Measurements from ENCODE around the gene GYPA.
"Not testable (repeated sequence)": the region's sequence is repeated elsewhere in the genome, so short reads cannot be mapped to it uniquely, and the experiment has no call there.

Gene GYPA

DNA sequence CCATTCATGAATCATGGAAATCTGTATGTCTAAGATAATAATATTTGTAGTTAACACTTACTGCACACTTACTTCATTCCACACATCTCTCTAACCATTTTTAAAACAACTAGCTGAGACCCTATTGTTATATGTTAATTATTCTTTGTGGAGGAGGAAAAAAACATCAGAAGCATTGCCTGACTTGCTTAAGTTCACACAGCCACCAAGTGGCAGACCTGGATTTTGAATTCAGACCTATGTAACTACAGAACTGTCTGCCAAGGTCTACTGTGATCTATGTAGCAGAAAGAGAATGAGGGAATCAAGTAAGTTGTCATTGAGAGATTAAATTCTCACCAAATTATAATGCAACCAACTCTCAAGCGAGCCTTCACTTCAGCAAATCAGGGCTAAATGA, 10.4 kb downstream of the GYPA start:
- not testable (repeated sequence) for H3K4me3 ChIP-seq (ENCODE audit: low read length)

DNA sequence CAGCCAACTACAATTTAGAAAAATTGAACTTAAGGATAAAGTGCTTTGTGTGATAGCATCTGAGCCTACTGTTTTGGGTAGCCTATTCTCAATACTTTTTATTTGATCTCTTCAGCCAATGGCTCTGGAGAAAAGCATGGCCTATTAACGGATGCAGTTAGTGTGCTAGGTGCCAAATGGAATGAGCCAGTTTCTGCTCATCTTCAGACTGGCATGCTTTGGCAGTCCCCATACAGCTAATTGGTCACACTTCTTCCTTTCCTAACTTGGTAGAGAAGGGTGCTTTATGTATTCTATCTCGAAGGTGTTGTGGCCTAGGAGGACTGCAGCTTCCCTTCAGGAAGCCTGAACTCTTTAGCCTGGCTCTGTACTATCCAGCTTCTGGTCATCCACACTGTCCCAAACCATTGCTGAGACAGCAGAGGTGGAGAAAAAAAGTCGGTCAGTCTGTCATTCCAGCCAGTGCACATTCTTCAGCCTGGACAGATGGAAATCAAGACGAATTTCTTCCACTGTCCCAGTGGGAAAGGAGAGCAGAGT, 11.1 kb downstream of the GYPA start:
- not testable (repeated sequence) for H3K4me3 ChIP-seq (ENCODE audit: low read length)

DNA sequence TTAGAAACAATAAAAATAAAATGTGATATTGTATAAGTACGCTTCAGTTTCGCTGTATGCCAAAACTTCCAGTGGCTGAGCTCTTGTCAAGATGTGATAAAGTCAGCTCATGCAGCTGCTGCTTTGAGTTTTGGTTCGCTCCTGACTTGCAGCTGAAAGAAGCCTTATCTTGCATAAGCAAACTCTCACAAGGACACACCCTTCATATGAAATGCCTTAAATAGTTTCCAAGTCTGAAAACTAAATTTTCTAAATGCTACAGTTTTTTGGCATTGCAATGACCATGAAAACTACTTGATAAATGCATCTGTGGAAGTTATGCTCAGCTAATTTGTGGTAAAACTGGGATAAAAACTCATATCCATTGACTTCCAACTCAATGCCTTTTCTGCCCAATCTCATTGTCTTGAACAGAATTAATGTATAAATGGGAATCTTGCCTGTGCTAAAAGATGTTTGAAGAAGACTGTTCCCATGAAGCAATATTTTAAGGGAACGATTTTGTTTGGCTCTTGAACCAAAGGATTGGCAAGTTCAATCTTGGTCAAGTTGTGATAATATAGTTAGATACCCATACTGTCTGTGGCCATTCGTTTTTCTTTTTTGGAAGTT, 11.7 kb downstream of the GYPA start:
- not testable (repeated sequence) for H3K4me3 ChIP-seq (ENCODE audit: low read length)

DNA sequence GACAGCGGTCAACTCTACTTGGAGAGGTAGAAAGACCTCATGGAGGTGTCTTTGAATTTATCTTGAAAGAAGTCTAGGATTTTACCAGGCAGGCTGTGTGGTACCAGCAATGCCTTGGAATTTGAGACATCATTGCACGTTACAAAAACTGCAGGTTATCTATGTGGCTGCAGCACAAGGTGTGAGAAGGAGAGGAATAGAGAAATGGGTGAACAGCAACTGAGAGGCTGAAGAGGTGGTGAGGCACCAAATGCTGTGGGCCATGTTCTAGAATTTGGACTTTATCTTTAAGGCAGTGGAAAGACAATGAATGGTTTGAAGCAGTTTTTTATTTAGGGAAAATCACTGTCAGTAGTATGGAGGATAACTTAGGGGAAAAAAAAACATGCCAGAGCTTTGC, 15.4 kb downstream of the GYPA start:
- H3K4me3 ChIP-seq (ENCODE audit: low read length): not testable (repeated sequence)

DNA sequence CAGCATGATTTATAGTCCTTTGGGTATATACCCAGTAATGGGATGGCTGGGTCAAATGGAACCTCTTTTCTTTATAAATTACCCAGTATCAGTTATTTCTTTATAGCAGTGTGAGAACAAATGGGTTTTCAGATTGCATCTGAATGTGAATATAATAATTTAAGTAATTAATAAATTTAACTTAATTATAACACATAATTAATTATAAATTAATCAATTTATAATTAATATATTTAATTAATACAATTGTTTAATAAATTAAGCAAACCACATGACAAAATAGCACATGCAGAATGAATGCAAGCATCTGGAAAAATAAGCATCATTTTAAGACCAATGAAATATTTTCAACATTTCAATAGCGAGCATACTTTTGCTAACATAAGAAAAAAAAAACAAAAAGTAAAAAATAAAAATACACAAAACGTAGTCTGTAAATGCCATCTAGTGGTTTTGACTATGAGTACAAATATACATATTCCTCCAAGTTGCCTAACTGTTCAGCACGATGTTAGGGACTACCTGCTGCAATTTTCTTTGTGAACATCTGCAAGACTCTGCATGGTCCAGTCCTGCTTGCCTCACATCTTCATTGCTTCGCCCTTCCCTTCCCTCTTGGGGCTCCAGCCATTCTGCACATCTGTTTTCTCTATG, 16.4 kb downstream of the GYPA start:
- H3K4me3 ChIP-seq (ENCODE audit: low read length): not testable (repeated sequence)

DNA sequence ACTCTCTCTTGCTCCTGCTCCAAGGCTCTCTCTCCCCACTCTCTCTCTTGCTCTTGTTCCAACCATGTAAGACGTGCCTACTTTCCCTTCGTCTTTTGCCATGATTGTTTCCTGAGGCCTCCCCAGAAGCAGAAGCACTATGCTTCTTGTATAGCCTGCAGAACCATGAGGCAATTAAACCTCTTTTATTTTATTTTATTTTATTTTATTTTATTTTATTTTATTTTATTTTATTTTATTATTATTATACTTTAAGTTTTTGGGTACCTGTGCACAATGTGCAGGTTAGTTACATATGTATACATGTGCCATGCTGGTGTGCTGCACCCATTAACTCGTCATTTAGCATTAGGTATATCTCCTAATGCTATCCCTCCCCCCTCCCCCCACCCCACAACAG, 17.2 kb downstream of the GYPA start:
- H3K4me3 ChIP-seq (ENCODE audit: low read length): not testable (repeated sequence)

DNA sequence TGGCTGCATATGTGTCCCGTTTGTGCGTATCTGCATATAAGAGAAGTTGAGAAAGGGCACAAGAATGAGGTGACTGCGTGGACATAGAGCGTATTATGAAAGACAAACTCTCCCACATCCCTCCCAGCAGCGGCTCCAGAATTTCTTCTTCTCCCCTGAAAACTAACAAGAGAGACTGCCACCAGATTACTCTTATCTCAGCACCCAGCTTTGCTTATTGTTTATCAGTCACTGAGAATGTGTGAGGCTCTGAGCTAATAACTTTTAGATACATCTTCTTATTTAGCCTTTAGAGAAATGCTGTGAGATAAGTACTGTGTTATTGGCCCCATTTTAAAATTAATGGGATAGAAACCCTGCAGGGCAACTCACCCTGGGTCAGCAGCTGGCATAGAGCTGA, 20.8 kb downstream of the GYPA start:
- not testable (repeated sequence) for H3K4me3 ChIP-seq (ENCODE audit: low read length)

DNA sequence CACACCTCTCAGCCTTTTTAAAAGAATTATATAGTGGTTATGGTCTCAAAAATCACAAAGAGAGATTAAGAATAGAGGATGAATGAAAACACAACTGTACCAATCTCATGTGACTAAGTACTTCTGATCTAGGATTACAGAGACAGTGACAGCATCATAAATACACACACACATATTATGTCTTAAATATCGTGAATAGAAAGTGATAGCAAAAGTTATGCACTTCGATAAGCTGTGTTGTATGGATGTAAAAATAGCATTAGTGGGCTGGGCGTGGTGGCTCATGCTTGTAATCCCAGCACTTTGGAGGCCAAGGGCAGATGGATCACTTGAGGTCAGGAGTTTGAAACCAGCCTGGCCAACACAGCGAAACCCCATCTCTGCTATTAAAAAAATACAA, 25.0 kb downstream of the GYPA start:
- no peak for TF ChIP-seq ZNF274 (IDR thresholded peaks at IDR 0.05; ENCODE audit: low read depth, low read length)
- H3K4me3 ChIP-seq (ENCODE audit: low read length): no peak overlapping the region

DNA sequence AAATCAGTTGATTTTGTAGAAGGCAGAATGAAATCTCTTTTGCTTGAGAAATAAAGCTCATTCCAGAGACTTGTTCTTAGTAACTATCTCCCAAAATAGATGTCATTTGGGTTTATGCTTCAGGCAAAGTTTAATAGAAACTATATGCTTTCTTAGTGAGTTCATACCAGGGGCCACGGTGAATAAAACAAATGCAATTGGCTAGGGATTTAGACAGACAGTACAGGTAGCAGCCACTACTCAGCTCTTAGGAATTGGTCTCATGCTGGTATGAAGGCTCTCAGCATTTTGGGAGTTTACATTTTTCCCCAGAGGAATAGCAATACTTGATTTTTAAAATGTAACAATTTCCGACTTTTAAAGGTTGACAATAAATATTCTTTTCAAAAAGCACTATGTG, 27.0 kb downstream of the GYPA start:
- no peak for TF ChIP-seq ZNF274 (IDR thresholded peaks at IDR 0.05; ENCODE audit: low read depth, low read length)
- H3K4me3 ChIP-seq (ENCODE audit: low read length): no peak overlapping the region

DNA sequence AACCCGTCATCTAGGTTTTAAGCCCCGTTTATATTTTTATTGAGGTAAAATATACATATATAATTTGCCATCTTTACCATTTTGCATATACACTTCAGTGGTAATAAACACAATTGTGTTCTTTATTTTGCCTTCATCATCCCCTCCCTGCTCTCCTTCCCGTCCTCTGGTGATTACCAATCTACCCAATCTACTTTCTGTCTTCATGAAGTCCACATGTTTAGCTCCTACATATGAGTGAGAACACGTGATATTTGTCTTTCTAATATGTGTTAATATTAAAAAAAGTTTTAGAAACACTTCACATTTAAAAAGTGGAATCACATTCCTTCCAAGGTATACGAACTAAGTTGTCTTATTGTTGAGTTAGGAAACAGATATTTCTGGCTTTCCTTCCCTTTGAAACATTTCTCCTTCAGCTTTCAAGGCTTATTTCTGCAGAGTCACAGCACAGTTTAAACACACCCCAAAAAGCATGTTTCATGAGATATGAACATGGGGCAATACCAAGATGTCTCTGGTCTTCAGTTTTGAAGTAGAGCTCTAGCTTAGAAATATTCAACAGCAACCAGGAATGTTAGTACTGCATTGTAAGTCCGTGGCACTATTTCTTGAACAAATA, 35.9 kb downstream of the GYPA start:
- H3K4me3 ChIP-seq (ENCODE audit: low read length): no peak overlapping the region
- TF ChIP-seq ZNF274 (IDR thresholded peaks at IDR 0.05; ENCODE audit: low read depth, low read length): no peak

DNA sequence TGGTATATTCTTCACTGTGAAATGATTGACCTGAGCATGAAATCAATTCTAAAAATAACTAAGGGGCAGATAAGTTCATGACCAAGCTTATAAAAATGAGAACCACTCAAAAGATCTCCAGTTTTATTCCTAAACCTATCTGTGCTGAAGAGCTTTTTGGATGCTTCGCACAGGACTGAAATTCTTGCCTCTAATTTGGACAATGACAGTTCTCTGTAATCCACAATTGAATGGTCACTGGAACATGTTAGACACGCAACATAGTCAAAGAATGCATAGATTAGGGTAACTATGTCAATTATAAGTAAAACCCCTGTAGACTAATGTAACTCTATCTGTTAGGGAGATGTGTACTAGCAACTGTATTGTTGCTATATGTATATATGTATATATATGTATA, 42.7 kb downstream of the GYPA start:
- not testable (repeated sequence) for H3K4me3 ChIP-seq (ENCODE audit: low read length)

DNA sequence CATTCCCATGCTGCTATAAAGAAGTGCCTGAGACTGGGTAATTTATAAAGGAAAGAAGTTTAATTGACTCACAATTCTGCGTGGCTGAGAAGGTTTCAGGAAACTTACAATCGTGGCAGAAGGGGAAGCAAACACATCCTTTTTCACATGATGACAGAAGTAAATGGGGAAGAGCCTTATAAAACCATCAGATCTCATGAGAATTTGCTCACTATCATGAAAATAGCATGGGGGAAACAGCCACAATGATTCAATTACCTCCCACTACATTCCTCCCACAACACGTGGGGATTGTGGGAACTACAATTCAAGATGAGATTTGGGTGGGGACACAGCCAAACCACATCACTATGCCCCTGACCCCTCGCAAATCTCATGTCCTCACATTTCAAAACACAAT, 46.5 kb downstream of the GYPA start:
- H3K4me3 ChIP-seq (ENCODE audit: low read length): not testable (repeated sequence)

DNA sequence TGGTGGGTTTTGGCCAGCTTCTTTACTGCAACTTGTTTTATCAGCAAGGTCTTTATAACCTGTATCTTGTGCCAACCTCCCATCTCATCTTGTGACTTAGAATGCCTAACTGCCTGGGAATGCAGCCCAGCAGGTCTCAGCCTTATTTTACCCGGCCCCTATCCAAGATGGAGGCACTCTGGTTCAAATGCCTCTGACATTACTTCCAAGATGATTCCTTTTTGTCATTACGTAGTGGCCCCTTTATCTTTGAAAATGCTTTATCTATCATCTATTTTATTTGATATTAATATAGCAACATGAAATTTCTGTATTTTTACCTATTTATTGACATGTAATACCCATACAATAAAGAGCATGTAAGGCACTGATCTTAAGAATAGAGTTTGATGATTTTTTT, 49.3 kb downstream of the GYPA start:
- H3K4me3 ChIP-seq (ENCODE audit: low read length): not testable (repeated sequence)

DNA sequence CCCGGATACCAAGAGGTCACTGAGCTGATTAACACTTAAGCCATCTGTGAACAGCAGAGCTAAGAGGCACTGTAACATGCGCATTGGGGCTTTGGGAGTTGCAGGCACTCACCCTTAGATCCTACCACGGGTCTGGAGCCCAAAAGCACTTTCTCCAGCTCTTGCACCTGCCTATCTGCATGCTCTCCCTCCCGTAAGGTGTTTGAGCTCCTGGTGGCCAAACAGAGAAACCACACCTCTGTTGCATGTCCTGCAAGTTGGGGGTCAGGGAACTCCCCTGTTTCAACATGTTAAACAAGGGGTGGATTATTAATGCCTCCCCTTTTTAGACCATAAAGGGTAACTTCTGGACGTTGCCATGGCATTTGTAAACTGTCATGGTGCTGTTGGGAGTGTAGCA, 49.8 kb downstream of the GYPA start:
- H3K4me3 ChIP-seq (ENCODE audit: low read length): no peak overlapping the region
- TF ChIP-seq ZNF274 (IDR thresholded peaks at IDR 0.05; ENCODE audit: low read depth, low read length): no peak

DNA sequence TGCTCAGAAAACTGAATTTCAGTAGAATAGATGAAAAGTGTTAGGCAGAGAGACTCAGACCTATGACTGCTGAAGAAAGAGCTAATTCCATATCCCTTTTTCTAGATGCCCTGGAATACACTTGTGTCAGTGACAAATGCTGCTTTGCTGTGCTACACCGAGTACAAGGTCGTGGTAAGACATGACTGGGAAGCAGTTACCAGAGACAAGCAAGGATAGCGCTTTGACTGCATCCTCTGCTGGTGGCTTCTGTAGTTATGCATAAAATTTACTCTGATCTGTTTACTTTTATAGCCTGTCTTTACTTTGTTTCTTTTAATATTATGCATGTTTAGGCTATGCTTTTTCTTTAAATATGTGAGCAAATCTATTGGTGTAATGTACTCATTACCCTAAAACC, 58.5 kb downstream of the GYPA start:
- H3K4me3 ChIP-seq (ENCODE audit: low read length): not testable (repeated sequence)

DNA sequence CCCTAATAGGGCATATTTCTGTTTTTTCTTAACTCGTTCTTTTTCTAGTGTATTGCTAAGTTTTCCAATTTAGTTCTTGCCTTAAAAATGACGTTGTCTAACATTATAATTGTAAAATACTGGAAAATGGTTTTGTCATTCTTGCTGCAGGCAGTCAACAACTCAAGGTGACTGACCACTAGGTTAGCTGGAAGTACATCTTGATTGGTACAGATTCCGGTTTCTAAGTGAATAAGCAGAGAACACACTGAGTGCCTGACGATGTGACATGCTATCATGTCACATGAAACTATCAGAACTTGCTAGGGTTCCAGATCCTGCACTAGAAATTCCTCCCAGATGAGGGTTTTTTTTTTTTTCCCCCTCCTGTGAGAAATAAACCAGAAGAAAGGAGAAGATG, 60.4 kb downstream of the GYPA start:
- H3K4me3 ChIP-seq (ENCODE audit: low read length): not testable (repeated sequence)

DNA sequence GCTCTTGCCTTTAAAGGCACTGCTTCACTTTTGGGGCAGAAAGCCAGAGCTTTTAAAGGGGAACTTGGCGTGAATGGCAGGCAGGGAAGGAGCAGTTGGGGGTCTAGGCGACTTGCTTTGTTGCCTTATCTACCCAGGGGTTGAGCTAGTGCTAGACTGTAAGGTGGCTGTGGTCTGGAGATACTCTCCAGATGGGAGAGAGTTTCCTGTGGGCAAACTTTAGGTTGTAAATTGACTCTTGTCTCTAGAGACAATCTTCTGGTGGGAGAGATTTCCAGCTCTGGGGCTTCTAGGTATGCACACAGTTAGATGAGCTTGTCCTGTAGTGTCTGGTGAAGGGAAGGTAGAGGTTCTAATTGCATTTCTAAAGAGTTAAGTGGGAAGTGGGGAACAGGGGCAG, 61.8 kb downstream of the GYPA start:
- H3K4me3 ChIP-seq (ENCODE audit: low read length): not testable (repeated sequence)

DNA sequence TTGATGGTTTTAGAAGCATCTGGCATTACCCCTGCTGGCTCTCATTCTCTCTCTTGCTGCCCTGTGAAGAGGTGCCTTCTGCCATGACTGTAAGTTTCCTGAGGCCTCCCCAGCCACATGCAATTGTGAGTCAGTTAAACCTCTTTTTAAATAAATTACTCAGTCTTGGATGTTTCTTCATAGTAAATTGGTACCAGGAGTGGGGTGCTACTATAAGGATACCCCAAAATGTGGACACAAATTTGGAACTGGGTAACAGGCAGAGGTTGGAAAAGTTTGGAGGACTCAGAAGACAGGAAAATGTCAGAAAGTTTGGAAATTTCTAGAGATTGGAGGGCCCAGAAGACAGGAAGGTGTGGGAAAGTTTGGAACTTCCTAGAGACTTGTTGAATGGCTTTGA, 79.0 kb downstream of the GYPA start:
- H3K4me3 ChIP-seq (ENCODE audit: low read length): not testable (repeated sequence)

DNA sequence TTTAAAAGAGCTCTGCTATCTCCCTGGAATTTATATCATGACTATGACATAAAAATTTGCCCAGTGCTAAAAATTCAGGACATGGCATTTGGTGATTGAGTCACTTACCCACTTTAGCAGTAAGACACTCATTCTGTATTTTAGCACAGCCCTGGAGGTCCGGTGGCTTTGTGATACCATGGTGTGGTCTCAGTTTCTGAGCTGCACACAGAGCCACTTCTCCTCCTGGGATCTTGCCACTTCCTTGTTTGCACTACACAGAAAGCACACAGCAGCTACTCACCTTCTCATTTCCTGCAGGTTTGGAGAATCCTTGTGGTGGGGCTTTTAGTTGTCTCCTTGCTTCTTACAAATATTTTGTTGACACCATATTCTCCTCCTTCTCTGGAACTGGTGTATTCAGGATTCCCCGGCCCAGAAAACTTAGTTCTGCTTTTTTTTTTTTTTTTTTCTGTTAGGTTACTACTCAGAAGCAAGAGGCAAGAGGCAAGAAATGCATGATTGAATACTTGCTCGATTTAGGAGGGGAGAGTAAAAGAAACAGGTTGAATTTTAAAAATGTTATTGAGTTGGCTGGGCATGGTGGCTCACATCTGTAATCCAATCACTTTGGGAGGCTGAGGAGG, 80.2 kb downstream of the GYPA start:
- H3K4me3 ChIP-seq (ENCODE audit: low read length): not testable (repeated sequence)
